HG02623 (cell line): ENCODE measurements around the gene ARID3A.

ENCODE experiments used
- ATAC-seq: cut with Tn5 transposase; IDR thresholded peaks from one replicate; pipeline ENCODE4 v1.9.1; 2021; ENCODE audit warnings: moderate library complexity; ENCODE audit not compliant: unreplicated experiment

ARID3A gene

GRCh38 chr19:911197-912033, 14.4 kb upstream of the ARID3A start:
- no peak for ATAC-seq

GRCh38 chr19:912181-913079, 13.4 kb upstream of the ARID3A start:
- ATAC-seq, result no peak

- ATAC-seq, result peak; percentile 44
Observed at GRCh38 chr19:913080-913748, 12.6 kb upstream of the ARID3A start, which contains the start of gene R3HDM4. TSS of gene R3HDM4 (minus strand) at chr19:913219. CDS start at chr19:913157, 62 bp downstream.

- ATAC-seq, result no peak
Observed at GRCh38 chr19:916645-917322, 9.1 kb upstream of the ARID3A start.

- no peak for ATAC-seq
Observed at GRCh38 chr19:917323-918151, 8.3 kb upstream of the ARID3A start, which contains the start of gene KISS1R. TSS of gene KISS1R (plus strand) at chr19:917333. CDS start at chr19:917503, 170 bp downstream.

GRCh38 chr19:918152-918437, 7.7 kb upstream of the ARID3A start:
- no peak for ATAC-seq

- ATAC-seq, result no peak
Observed at GRCh38 chr19:918481-919198, 7.2 kb upstream of the ARID3A start.

GRCh38 chr19:919199-920050, 6.4 kb upstream of the ARID3A start:
- no peak for ATAC-seq

GRCh38 chr19:920051-920864, 5.6 kb upstream of the ARID3A start:
- ATAC-seq, result no peak

GRCh38 chr19:924553-925086, 1.2 kb upstream of the ARID3A start:
- no peak for ATAC-seq

- ATAC-seq, result peak; percentile 31
Observed at GRCh38 chr19:925087-925525, 729 bp upstream of the ARID3A start.

GRCh38 chr19:926323-926588, 421 bp downstream of the ARID3A start:
- no peak for ATAC-seq

GRCh38 chr19:926589-927350, 935 bp downstream of the ARID3A start:
- ATAC-seq, result no peak

- no peak for ATAC-seq
Observed at GRCh38 chr19:927351-927779, 1.5 kb downstream of the ARID3A start.

- ATAC-seq, result no peak
Observed at GRCh38 chr19:927780-928401, 2.1 kb downstream of the ARID3A start.
